Measurements from ENCODE around the gene CARD18. TPM values are rescaled to one million over a fixed set of nuclear protein-coding genes. Genes with fewer than 3 reads are reported as not detected.
"Not testable (repeated sequence)": the region's sequence is repeated elsewhere in the genome, so short reads cannot be mapped to it uniquely, and the experiment has no call there.

The CARD18 gene
- total RNA-seq, 2 experiments from 2014 or later, result not detected

DNA sequence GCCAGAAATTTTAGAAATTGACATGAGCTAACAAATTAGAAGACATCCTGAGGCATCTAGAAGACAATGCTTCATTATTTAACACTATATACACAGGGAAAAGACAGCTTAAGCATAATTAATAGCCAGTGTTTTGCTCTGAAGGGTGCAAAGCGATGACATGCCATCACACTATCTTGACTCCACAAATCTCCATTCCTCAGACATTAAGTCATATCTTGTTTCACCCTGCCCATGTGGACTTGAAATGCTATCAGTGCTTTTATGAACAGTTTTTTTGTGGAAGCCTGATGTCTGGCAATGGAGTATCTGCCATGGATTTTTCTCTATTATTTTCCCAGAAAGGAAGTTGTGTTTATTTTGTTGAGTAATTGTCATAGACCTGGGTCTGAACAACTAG lies 2.3 kb downstream of the CARD18 start:
- ChIA-PET CTCF (no interaction called here), POLR2A (no interaction called here)

DNA sequence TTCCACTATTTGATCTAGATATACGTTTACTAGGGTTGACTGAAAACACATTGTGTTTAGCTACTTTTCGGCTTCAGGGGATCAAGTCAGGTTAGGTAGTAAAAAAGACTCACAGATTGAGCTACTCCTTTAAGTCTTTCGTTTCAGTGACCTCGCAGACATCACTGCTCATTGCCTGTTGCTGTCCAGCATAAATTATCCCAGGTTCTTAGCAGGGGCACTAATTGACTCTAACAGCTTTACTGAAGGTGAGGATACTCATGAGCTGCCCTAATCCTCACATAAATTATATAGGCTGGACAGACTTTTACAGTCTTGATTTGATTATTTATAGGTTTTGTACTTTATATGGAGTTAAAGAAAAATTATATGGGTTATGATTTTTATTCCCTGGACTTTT lies 3.7 kb downstream of the CARD18 start:
- POLR2A ChIA-PET, result no interaction called here
- CTCF ChIA-PET, result no interaction called here

DNA sequence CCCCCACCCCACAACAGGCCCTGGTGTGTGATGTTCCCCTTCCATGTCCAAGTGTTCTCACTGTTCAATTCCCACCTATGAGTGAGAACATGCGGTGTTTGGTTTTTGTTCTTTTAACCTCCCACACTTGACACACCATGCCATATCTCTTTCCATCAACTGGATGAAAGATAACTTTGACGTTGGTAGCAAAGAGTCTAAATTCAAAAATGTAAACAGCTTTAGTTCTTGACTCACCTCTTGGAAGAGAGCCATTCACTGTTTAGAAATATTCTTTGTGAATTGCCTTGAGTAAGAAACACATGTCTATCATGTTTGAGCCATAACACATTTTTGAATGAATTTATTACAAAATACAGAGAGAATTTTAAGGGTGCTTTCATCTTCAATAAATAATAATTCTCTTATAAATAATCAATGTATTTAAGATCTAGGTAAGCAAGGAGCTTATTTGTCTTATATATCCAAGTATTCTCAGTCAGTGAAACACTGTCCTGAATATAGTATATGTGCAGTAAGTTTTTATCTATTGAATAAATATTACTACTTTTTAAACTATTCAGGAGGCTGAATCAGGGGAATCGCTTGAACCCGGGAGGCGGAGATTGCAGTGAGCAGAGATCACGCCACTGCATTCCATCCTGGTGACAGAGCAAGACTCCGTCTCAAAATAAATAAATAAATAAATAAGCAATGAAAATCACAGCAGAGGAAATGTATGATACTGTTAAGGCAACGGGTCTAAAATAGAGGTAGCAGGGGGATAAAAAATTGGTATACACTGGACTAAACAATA lies 6.7 kb downstream of the CARD18 start:
- POLR2A ChIA-PET, result no interaction called here
- CTCF ChIA-PET, result no interaction called here

DNA sequence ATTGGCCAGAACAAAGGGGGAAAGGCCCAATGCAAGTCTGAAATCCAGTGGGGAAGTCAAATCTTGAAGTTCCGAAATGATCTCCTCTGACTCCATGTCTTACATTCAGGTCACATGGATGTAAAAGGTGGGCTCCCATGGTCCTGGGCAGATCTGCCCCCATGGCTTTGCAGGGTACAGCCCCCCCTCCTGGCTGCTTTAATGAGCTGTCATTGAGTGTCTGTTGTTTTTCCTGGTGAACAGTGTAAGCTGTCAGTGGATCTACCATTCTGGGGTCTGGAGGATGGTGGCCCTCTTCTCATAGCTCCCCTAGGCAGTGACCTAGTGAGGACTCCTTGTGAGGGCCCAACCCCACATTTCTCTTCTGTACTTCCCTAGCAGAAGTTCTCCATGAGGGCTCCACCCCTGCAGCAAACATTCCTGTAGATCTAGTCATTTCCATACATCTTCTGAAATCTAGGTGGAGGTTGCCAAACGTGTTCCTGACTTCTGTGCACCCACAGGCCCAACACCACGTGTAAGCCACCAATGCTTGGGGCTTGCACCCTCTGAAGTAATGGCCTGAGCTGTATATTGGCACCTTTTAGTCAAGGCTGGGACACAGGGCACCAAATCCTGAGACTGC lies 9.3 kb downstream of the CARD18 start:
- ChIA-PET POLR2A (no interaction called here), CTCF (no interaction called here)

DNA sequence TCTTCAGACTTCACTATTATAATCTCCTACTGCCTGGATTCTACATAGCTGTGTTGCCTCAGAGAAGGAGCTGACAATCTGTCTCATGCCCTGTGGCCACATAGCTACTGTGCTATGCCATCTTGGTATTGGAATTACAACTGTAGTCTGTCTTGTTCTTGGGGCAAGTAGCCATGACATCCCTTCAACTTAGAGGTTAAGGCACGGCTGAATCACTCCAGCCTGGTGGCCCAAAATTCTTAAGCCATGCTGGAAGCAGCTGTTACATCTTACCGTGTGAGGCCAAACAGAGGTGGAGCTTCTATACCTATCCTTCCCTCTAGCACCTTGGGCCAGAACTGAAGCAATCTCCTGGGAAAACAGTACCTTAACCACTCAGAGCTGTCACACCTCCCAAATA lies 14.8 kb downstream of the CARD18 start:
- POLR2A ChIA-PET, result no interaction called here
- CTCF ChIA-PET, result no interaction called here

DNA sequence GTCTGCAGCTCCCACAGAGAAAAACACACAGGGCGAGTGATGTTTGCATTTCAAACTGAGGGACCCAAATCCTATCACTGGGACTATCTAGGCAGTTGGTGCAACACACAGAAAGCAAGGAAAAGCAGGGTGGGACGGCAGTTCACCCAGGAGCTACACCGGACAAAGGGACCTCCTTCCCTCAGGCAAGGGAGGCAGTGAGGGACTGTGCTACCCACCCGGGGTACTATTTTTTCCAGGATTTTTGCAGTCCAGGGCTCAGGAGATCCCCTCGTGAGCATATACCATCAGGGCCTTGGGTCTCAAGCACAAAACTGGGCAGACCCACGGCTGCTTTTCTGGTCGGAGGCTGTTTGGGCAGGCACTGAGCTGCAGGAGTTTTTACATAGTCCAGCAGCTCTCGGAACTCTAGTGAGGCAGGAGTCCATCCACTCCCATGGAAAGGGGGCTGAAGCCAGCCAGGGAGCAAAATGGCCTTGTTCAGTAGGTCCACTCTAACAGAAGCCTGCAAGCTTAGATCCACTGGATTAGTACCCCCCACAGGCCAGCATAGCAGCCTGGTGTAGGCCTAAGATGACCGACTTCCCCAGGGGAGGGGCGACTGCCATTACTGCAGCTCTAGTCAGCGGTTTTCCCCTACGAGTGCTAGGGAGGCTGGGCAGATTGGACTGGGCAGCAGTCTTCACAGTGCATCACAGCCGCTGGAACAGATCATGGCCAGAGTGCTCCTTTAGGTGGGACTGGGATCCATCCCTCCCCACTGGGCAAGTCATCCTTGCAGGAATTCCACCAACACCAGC lies 28.2 kb downstream of the CARD18 start:
- POLR2A ChIA-PET, result no interaction called here
- CTCF ChIA-PET, result no interaction called here

DNA sequence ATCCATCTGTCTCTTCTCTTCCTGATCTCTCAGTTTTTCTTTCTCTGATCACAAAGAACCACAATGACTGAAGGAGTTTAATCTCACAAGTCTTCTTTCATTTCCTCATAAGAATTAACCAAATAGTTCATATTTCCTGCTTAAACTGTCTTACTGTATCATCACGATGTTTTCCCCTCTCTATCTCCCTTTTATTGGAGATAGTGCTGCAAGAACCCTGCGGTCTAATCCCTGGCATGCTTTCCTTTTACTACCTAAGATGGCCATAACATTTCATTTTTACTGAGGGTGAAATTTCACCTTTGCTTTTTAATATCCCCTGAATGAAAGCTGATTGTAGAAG lies 28.9 kb downstream of the CARD18 start:
- POLR2A ChIA-PET, result no interaction called here
- CTCF ChIA-PET, result no interaction called here

DNA sequence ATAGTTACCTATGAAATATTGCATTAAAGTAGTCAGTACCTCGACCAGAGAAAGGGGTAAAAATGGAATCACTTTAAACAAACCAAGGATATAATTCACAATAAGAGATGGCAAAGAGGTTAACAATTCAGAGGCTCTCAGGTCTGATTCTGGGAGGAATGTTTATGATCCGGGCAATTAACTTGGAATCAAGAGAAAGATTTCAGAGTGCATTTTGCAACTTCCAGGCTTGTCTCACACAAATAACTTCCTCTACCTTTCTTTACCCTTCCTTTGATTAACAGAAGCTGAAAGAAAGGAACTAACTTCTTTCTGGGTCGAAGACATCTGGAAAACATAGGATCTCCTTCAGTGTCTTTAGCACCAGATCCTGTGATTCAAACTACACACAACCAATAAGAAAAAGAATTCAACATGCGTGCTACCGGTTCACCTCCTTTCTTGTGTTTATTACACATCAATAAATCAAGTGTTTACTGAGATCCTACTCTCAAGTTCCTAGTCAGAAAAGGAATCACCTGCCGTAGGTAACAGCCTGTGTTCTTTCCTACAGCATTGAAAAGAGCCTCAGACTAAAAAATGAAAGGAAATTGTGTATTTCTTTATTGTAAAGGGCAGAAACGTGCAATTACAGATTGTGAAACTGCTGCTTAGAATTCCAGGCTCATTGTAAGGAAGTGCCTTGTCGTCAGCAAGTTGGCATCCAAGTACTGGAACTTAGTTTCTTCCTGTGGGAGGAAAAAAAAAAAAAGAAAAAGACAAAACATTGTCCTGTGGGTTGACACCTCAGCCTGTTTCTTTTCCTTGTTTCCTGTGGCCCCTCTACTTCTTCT lies 29.5 kb downstream of the CARD18 start:
- ChIA-PET POLR2A (no interaction called here), CTCF (no interaction called here)

DNA sequence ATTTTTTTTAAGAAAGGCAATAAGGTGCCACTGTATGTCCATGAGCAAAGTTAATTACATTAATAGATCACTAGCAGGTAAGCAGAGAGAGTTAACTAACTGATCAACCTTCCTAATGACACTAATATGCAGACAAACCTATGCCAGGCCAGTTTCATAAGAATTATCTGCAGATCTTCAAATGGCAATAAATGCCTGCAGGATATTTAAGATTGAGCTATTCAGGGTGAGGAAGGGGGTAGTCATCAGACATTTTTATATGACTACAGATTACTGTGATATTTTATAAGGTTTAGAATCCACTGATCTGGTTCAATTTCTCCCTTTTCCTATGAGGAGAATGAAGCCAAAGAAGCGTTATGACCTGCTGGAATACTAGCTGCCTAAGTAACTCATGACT lies 30.2 kb downstream of the CARD18 start:
- CTCF ChIA-PET, result no interaction called here
- POLR2A ChIA-PET, result no interaction called here

DNA sequence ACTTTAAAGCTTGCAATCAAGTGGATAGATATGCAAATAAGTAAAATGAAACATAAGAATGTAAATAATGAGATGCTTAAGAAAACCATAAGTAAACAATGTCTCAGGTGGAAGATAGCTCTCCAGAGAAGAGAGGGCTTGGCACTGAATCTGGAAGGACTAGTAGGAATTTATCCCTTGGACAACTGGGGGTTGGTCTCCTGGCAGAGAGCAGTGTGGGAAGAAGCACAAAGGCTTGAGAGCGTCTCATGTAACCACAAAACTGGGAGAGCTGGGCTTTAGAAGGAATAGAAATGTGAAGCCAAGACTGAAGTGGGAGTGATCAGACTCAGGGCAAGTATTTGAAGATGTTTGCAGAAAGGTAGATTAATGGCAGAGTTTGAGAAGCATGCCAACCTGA lies 31.3 kb downstream of the CARD18 start:
- ChIA-PET CTCF (no interaction called here), POLR2A (no interaction called here)

DNA sequence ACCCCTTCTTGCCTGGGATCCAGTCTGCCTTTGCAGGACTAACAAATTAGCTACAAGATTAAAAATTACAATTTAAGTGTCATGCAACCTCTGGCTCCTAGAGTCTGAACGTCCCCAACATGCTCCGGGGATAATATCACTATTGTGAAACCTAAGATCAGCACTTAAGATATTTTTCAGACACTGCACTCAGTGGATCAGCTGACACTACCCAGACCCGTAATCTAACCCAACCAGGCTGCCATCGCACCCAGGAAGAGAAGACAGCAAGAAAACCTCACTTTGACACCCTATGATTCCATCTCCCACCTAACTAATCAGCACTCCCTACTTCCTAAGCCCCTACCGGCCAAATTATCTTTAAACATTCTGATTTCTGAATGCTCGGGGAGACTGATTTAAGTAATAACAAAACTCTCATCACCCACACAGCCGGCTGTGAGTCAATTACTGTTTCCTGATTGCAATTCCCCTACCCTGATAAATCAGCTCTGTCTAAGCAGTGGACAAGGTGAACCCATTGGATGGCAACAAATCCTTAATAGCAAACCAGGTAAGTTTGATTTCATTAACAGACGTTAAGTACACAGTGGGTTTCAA lies 32.2 kb downstream of the CARD18 start:
- CTCF ChIA-PET, result not testable (repeated sequence)

DNA sequence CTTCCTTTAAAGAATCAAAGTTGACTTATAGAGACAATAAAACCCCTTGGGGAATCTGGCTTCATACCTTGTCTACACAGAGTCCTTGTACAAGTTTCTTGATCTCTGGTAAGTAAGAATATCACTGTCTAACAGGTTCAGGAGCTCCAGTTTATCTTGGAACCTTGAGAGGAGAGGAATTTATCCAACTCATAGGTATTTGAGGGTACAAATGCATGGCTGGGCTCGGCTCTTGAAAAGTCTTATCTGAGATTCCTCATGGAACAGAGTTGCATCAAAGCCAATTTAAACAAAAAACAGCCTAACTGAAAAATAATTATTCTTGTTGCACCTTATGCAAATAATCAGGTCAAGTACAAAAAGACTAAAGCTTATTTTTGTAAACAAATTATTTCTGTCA lies 33.4 kb downstream of the CARD18 start:
- ChIA-PET CTCF (no interaction called here), POLR2A (no interaction called here)

More for the DNA sequence above, 32.2 kb downstream of the CARD18 start:
- POLR2A ChIA-PET, result not testable (repeated sequence)

DNA sequence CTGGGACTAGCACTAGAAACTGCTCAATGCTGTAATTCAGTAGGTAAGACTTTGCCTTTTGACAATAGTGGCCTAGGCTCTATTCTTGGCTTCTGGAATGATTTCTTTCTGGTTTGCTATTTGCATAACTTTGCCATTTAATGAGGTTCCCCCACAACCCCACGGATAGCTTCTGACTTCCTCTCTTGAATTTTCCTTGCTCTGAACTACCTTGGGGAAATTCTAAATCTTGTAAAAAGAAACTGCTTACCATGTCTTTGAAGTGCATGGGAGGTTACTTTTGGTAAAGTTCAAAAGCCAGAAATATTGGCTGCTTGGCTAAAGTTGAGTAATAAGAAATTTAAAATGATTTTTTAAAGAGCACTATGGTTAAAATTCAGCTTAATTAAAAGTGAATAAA lies 35.3 kb downstream of the CARD18 start:
- CTCF ChIA-PET, result no interaction called here
- POLR2A ChIA-PET, result no interaction called here

DNA sequence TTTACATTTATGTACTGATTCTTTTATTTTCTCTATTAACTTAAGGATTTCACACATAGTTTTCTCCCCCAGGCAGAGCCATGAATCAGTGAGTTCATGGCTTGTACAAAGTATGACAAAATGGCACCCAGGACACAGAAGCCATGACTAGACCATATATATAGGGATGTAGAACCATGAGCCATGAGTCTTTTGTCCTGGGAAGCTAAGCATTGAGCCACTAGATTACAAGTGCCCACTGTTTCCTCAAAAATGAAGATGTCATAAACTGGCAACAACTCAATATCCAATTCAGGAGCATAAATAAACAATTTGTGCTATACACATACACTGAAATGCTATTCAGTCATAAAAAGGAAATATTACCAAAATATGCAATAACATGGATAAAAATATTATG lies 36.2 kb downstream of the CARD18 start:
- POLR2A ChIA-PET, result no interaction called here

DNA sequence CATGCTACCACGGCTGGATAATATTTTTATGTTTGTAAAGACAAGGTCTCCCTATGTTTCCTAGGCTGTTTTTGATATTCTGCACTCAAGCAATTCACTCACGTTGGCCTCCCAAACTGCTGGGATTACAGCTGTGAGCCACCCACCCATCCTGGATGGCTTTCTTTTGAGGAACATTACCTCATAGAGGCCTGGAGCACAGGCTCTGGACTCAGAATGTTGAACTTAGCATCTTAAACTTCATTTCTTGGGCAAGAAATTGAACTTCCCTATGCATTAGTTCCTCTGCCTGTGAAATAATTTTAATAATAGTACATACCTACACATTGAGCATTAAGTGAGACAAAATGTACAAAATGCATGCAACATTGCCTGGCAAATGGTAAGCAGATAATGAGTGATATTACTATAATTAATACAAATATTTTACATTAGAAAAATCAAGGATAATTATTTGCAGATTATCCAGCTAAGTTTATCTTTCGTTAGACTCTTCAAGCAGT lies 37.4 kb downstream of the CARD18 start:
- CTCF ChIA-PET, POLR2A ChIA-PET: not testable (repeated sequence)

More for the DNA sequence above, 36.2 kb downstream of the CARD18 start:
- CTCF ChIA-PET, result no interaction called here

DNA sequence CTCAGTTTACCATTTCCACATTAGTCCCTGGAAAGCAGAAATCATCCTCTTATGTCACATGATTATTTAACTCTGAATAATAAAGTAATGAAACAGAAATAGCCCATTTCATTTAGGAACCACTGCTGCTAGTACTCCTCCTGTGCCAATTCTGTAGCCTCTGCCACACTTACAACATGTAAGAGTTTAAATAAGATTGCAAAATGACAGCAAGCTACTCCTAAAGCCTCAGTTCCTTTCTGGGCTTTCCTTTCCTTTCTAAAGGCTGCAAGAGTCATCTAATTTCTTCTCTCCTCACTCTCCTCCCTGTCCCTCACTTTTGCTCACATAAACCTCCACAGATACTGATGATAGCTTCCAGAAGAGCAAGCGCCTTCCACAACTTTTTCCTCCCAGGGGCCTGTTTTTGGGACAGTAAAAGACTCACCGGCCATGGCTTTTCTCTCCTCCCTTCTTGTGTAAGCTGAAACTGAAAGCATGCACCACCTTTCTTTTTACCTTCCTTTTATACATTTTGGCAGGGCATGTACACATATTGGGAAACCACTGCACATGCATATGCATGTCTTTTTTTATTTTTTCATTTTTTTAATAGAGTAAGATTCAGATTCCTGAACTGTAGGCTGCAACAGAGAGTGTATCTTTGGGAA lies 38.5 kb downstream of the CARD18 start:
- ChIA-PET CTCF (no interaction called here), POLR2A (interaction anchor here (0.6 kb wide), 1 partner anchor 23 kb away, joined by 3 read pairs; no protein-coding TSS in a partner anchor)

DNA sequence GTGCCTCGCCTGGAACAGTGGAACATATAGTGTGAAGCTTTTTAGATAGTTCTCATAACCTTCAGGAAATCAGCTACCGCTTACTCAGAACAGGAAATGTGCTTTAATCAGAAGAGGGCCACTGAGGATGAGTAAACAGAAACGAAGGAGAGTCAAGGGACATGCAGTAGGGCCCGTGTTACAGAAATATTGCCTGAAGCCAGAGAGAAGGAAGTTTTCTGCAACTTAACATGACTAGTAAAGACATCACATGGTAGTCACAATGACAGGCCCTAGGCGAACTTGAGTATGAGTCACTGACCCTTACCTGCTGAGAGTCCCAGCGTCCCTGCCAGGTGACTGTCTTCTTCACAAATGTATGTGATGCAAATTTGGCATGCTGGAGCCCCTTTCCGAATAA lies 39.4 kb downstream of the CARD18 start:
- CTCF ChIA-PET, result no interaction called here
- POLR2A ChIA-PET, result no interaction called here

DNA sequence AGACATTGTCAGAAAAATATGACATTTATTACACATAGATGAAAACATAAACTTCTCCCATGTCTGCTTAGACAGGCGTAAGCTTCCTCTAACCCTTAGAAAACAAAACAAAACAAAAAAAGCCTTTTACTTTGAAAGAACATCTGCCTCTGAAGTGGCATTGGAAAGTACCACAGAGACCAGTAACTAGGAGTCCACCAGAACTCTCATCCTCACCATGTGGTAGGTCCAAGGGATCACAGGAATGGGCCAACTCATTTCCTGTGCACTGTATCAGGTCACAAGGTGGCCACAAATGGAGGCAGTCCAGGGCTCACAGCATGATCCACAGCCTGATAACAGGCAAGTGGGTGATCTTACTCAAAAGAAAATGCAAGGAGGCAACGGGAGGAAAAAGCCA lies 40.0 kb downstream of the CARD18 start:
- CTCF ChIA-PET, POLR2A ChIA-PET: not testable (repeated sequence)

All from activated CD8-positive, alpha-beta memory T cell treated with anti-CD3 and anti-CD28 coated beads for 36 hours (primary cell).